CD4-positive, alpha-beta T cell (primary cell): Measurements from ENCODE around the gene EIPR1. TPM values are rescaled to one million over a fixed set of nuclear protein-coding genes. Genes with fewer than 3 reads are reported as not detected.

Experiments
- ATAC-seq: fragments of 200-7000 bp; cut with Tn5 transposase; one replicate; pipeline ENCODE4 v1.10.0; 2022; ENCODE audit warnings: mild to moderate bottlenecking; ENCODE audit not compliant: poor library complexity
- CTCF ChIA-PET: fragments of 350-600 bp; sonication (Branson Sonifier 250); formaldehyde crosslinking; loops from one replicate; lab custom pipeline; 2021; ENCODE audit warnings: antibody characterized with exemption, inconsistent platforms; lab: Charles Lee
- POLR2A ChIA-PET: fragments of 350-600 bp; sonication (Branson Sonifier 250); formaldehyde crosslinking; loops from one replicate; lab custom pipeline; 2021; ENCODE audit warnings: antibody characterized with exemption, inconsistent platforms; lab: Charles Lee
- DNase-seq, 14 experiments: peaks; one replicate each; pipeline ENCODE4 v3.0.0-alpha.2; 2013 to 2020; ENCODE audit warnings: mixed read lengths in 2 of 14
- H3K27ac ChIP-seq, 2 donors: one replicate each; pipeline versions ENCODE4 v1.5.1 to v1.7.0; 2013; ENCODE audit warnings: low read length in 2 of 2, low read depth in 1 of 2, mild to moderate bottlenecking in 1 of 2
- H3K27me3 ChIP-seq, 2 experiments: 1 replicate in 1 of 2; 2 replicates in 1 of 2; pipeline versions ENCODE4 v1.6.1 to v1.7.0; 2013; ENCODE audit warnings: low read length in 2 of 2, control low read depth in 1 of 2, mild to moderate bottlenecking in 1 of 2, moderate library complexity in 1 of 2; ENCODE audit not compliant: insufficient read depth in 2 of 2, control insufficient read depth in 1 of 2
- H3K36me3 ChIP-seq: one replicate; pipeline ENCODE4 v1.6.1; 2013; ENCODE audit warnings: low read length, control low read depth; ENCODE audit not compliant: insufficient read depth
- H3K4me1 ChIP-seq: one replicate; pipeline ENCODE4 v1.6.1; 2013; ENCODE audit warnings: low read length, control low read depth; ENCODE audit not compliant: insufficient read depth
- H3K4me3 ChIP-seq: one replicate; pipeline ENCODE4 v1.5.1; 2013; ENCODE audit warnings: mild to moderate bottlenecking, low read length, moderate library complexity
- H3K9me3 ChIP-seq, 2 experiments: 1 replicate in 1 of 2; 2 replicates in 1 of 2; pipeline versions ENCODE4 v1.6.1 to v1.7.0; 2013; ENCODE audit warnings: low read length in 2 of 2, mild to moderate bottlenecking in 2 of 2, control low read depth in 1 of 2, moderate library complexity in 1 of 2; ENCODE audit not compliant: control insufficient read depth in 1 of 2, insufficient read depth in 1 of 2
- H3K27ac Mint-ChIP-seq: one replicate; pipeline ENCODE4 v1.8.0; 2020; ENCODE audit warnings: mixed read lengths
- H3K27me3 Mint-ChIP-seq: one replicate; pipeline ENCODE4 v1.8.0; 2021; ENCODE audit warnings: mixed read lengths
- H3K36me3 Mint-ChIP-seq: one replicate; pipeline ENCODE4 v1.8.0; 2021; ENCODE audit warnings: low read depth, mixed read lengths
- H3K4me1 Mint-ChIP-seq: one replicate; pipeline ENCODE4 v1.8.0; 2021; ENCODE audit warnings: low read depth, mixed read lengths
- H3K4me3 Mint-ChIP-seq: one replicate; pipeline ENCODE4 v1.8.0; 2020; ENCODE audit warnings: mild to moderate bottlenecking, mixed read lengths
- H3K9me3 Mint-ChIP-seq: one replicate; pipeline ENCODE4 v1.8.0; 2020; ENCODE audit warnings: mixed read lengths
- CTCF ChIP-seq: fragments of 200-600 bp; IDR thresholded peaks from one replicate; pipeline ENCODE4 v1.8.0; 2022; ENCODE audit warnings: antibody characterized with exemption, mild to moderate bottlenecking
- intact Hi-C, 2 experiments: fragments of 100-400 bp; cut with DNase I in 1 of 2; cut with micrococcal nuclease in 1 of 2; formaldehyde crosslinking; loops; one replicate each; pipeline versions ENCODE4 v1.15.1 to v1.9.0; 2023 to 2025; cut with DNase I, micrococcal nuclease
- total RNA-seq, 174 experiments: library from RNA in 2 of 174; stranded (reverse) in 2 of 174; gene quantifications; one replicate each; pipeline ENCODE4 v1.2.3 and lab custom pipeline; 2021 to 2026

The EIPR1 gene
- total RNA-seq, 2 experiments from 2014 or later: 11.0 to 12.4 TPM

- POLR2A ChIA-PET: no interaction called here
- no peak overlapping the region for H3K4me3 ChIP-seq
- H3K36me3 ChIP-seq: peaks cover 57% of the 10 kb centered on the region
- H3K27ac Mint-ChIP-seq: no peak overlapping the region
- H3K36me3 Mint-ChIP-seq: peaks cover 82% of the 10 kb centered on the region
- CTCF ChIA-PET: interaction anchor here (0.6 kb wide), 1 partner anchor 198 kb away, joined by 4 read pairs; no protein-coding TSS in a partner anchor
- no peak overlapping the region for H3K4me3 Mint-ChIP-seq
- TF ChIP-seq CTCF: no peak
- H3K9me3 Mint-ChIP-seq: no peaks in the 10 kb centered on the region
- no peak overlapping the region for H3K27ac ChIP-seq
- DNase-seq (no peak), ATAC-seq (no peak)
- no peaks in the 10 kb centered on the region for H3K9me3 ChIP-seq
- H3K27me3 ChIP-seq: no peaks in the 10 kb centered on the region
- no peaks in the 10 kb centered on the region for H3K4me1 ChIP-seq
- intact Hi-C loops: no loop called here
- no peaks in the 10 kb centered on the region for H3K27me3 Mint-ChIP-seq
- H3K4me1 Mint-ChIP-seq: peaks cover 25% of the 10 kb centered on the region
These were observed 26.8 kb upstream of the EIPR1 start for GRCh38 chr2:3404349-3404894.

GRCh38 chr2:3403587-3404334 lies 26.1 kb upstream of the EIPR1 start:
- intact Hi-C loops: no loop called here
- H3K9me3 ChIP-seq: no peaks in the 10 kb centered on the region
- ATAC-seq (no peak), DNase-seq (no peak)
- Mint-ChIP-seq H3K9me3 (no peaks in the 10 kb centered on the region), H3K27me3 (no peaks in the 10 kb centered on the region), H3K4me1 (peaks cover 25% of the 10 kb centered on the region), H3K36me3 (peaks cover 83% of the 10 kb centered on the region), H3K4me3 (no peak overlapping the region), H3K27ac (no peak overlapping the region)
- peaks cover 2% of the 10 kb centered on the region for H3K4me1 ChIP-seq
- no peak overlapping the region for H3K27ac ChIP-seq
- ChIA-PET POLR2A (no interaction called here), CTCF (no interaction called here)
- peaks cover 64% of the 10 kb centered on the region for H3K36me3 ChIP-seq
- H3K4me3 ChIP-seq: no peak overlapping the region
- no peaks in the 10 kb centered on the region for H3K27me3 ChIP-seq
- no peak for TF ChIP-seq CTCF

- no peak overlapping the region for H3K4me3 Mint-ChIP-seq
- peaks cover 27% of the 10 kb centered on the region for H3K4me1 Mint-ChIP-seq
- H3K27me3 Mint-ChIP-seq: no peaks in the 10 kb centered on the region
- H3K4me1 ChIP-seq: peaks cover 4% of the 10 kb centered on the region
- H3K27ac ChIP-seq: no peak overlapping the region
- H3K9me3 Mint-ChIP-seq: peaks cover 8% of the 10 kb centered on the region
- H3K36me3 ChIP-seq: peaks cover 66% of the 10 kb centered on the region
- no peaks in the 10 kb centered on the region for H3K27me3 ChIP-seq
- CTCF ChIA-PET: no interaction called here
- no peak for ATAC-seq
- H3K4me3 ChIP-seq: no peak overlapping the region
- peaks cover 93% of the 10 kb centered on the region for H3K36me3 Mint-ChIP-seq
- H3K9me3 ChIP-seq: peaks cover 19 to 20% of the 10 kb centered on the region in 2 experiments
- POLR2A ChIA-PET: no interaction called here
- intact Hi-C loops: no loop called here
- TF ChIP-seq CTCF: no peak
- no peak for DNase-seq
- H3K27ac Mint-ChIP-seq: no peak overlapping the region
These were observed 22.2 kb upstream of the EIPR1 start for GRCh38 chr2:3399829-3400228.
